ENCODE data around the gene TLR6. TPM values are rescaled to one million over a fixed set of nuclear protein-coding genes. Genes with fewer than 3 reads are reported as not detected.
"Not testable (repeated sequence)": the region's sequence is repeated elsewhere in the genome, so short reads cannot be mapped to it uniquely, and the experiment has no call there.

The TLR6 gene
- total RNA-seq, 1 donor from 2014 or later = 1.7 TPM

DNA sequence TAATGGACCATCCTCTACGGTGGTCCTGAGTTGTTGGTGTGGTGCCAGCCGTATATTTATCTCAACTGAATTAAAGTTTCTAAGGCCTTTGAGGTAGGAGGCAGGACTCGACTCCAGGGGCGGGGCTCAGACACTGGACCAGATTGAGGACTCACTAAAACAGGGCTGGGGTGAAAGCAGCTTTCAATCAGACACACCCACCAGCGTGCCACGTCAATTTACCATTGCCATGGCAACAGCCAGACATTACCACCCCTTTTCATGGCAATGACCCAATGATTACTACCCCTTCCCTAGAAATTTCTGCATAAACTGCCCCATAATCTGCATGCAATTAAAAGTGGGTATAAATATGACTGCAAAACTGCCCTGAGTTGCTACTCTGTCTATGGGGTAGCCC lies 45.3 kb downstream of the TLR6 start:
- intact Hi-C loops (cut with micrococcal nuclease) = no loop called here
- Mint-ChIP-seq H3K9me3 (peaks cover 10% of the 10 kb centered on the region), H3K27me3 (ENCODE audit: insufficient read depth) (no peaks in the 10 kb centered on the region), H3K4me3 (no peak overlapping the region), H3K4me1 (ENCODE audit: low read depth) (peaks cover 17% of the 10 kb centered on the region), H3K27ac (no peak overlapping the region), H3K36me3 (ENCODE audit: low read depth) (peaks cover 17% of the 10 kb centered on the region)
- DNase-seq (ENCODE audit: low spot score) = no peak

GRCh38 chr4:38807462-38807861 lies 49.2 kb downstream of the TLR6 start:
- H3K9me3 Mint-ChIP-seq; intact Hi-C loops (cut with micrococcal nuclease); H3K27ac Mint-ChIP-seq; H3K4me3 Mint-ChIP-seq; DNase-seq (ENCODE audit: low spot score); H3K27me3 Mint-ChIP-seq (ENCODE audit: insufficient read depth): not testable (repeated sequence)
- H3K36me3 Mint-ChIP-seq (ENCODE audit: low read depth) = peaks cover 15% of the 10 kb centered on the region
- H3K4me1 Mint-ChIP-seq (ENCODE audit: low read depth) = peaks cover 34% of the 10 kb centered on the region

DNA sequence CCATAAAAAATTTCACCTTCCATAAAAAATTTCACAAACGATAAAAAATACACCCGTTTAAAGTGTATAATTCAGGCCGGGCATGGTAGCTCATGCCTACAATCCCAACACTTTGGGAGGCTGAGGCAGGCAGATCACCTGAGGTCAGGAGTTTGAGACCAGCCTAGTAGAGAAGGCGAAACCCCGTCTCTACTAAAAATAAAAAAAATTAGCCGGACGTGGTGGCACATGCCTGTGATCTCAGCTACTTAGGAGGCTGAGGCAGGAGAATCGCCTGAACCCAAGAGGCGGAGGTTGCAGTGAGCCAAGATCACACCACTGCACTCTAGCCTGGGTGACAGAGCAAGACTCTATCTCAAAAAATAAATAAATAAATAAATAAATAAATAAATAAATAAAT lies 50.4 kb downstream of the TLR6 start:
- Mint-ChIP-seq H3K4me1 (ENCODE audit: low read depth) (peaks cover 38% of the 10 kb centered on the region), H3K9me3 (peaks cover 20% of the 10 kb centered on the region), H3K36me3 (ENCODE audit: low read depth) (peaks cover 25% of the 10 kb centered on the region)
- H3K27ac Mint-ChIP-seq; intact Hi-C loops (cut with micrococcal nuclease); H3K4me3 Mint-ChIP-seq; DNase-seq (ENCODE audit: low spot score); H3K27me3 Mint-ChIP-seq (ENCODE audit: insufficient read depth): not testable (repeated sequence)

GRCh38 chr4:38805530-38806145 lies 51.0 kb downstream of the TLR6 start:
- Mint-ChIP-seq H3K9me3 (peaks cover 26% of the 10 kb centered on the region), H3K27me3 (ENCODE audit: insufficient read depth) (no peaks in the 10 kb centered on the region), H3K4me3 (peak overlapping the region; percentile 81), H3K36me3 (ENCODE audit: low read depth) (peaks cover 31% of the 10 kb centered on the region), H3K27ac (peak overlapping the region; percentile 87), H3K4me1 (ENCODE audit: low read depth) (peaks cover 38% of the 10 kb centered on the region)
- intact Hi-C loops (cut with micrococcal nuclease) = loop anchor here (1.0 to 2.0 kb wide), 3 partner anchors 32 to 675 kb away; no protein-coding TSS in a partner anchor
- DNase-seq (ENCODE audit: low spot score) = no peak

DNA sequence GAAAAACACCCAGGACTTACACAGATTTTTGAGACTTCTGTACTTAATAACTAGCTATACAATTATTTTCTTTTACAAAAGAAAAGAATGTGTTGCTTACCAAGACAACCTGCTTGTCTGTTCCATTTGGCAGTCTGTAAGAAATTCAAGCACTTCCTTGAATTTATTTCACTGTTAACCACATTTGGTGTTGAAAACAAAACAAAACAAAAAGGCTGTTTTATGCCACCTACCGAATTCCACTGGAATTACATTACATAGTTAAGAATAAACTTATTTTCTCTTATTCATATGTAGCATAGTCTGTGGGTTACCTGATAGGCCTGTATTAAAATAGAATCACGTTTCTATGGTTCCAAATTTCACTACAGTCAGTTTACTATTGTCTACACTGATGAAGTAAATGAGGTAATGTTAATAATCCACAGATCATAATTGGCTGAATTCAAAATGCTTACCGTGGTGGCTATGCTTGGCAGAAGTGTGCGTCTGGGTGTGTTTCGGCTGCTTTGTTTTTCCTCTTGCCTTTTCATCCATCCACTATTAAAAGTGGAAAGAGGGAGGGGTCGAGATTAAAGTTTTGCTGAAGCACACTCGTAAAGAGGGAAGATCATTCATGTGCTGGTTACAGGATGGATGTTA lies 51.8 kb downstream of the TLR6 start, which contains the start of gene TLR1:
TSS of gene TLR1 (minus strand) at position 138 of the 642 bp plus-strand sequence. CDS start 5,960 bp downstream, outside the sequence.
- DNase-seq (ENCODE audit: low spot score) = no peak
- intact Hi-C loops (cut with micrococcal nuclease) = loop anchor here (1.0 to 5.0 kb wide), 12 partner anchors 9 to 674 kb away; partner anchors contain the start of gene TLR6
- Mint-ChIP-seq H3K4me3 (peak within 1 kb of the TSS; percentile 81), H3K36me3 (ENCODE audit: low read depth) (peaks cover 39% of the 10 kb centered on the region), H3K27me3 (ENCODE audit: insufficient read depth) (no peaks in the 10 kb centered on the region), H3K9me3 (peaks cover 35% of the 10 kb centered on the region), H3K4me1 (ENCODE audit: low read depth) (peaks cover 38% of the 10 kb centered on the region), H3K27ac (peak within 1 kb of the TSS; percentile 87)

DNA sequence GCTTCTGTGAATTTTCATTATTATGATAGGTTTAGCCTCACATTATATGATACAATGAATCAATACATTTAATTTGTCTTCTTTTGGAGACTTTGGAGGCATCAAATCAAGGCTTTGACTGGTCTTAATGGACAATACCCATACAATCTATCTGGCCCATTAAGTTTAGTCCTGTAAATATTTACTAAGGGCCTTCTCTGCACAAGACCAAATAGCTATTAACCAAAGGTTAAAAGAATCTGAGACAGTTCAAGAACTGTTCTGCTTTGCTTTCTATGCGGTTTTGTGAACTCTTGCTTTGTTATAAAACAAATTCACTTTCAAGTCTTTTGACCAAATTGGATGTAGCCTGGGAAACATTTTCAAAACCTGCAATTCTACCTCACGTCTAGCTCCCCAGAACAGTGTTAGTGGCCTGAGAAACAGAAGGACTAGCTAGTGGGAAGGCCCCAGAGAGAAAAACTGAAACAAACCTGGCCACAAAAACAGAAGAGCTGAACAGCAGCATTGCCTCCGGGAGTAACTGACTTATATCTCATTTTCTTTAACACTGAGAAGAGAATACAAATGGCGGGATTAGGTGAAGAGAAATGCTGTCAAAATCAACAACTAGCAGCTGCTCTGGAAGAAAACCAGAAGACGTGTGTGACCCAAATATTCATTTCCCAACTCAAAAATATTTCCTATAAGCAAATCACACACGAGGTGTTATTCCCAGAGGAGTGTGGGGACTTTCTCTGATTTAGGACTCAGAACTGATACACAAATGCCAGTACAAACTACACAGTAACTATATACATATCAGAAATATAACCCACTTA lies 52.6 kb downstream of the TLR6 start:
- peak overlapping the region; percentile 87 for H3K27ac Mint-ChIP-seq
- H3K9me3 Mint-ChIP-seq = peaks cover 40% of the 10 kb centered on the region
- peaks cover 47% of the 10 kb centered on the region for H3K36me3 Mint-ChIP-seq (ENCODE audit: low read depth)
- H3K4me3 Mint-ChIP-seq = peak overlapping the region; percentile 81
- peaks cover 38% of the 10 kb centered on the region for H3K4me1 Mint-ChIP-seq (ENCODE audit: low read depth)
- no peak for DNase-seq (ENCODE audit: low spot score)
- no peaks in the 10 kb centered on the region for H3K27me3 Mint-ChIP-seq (ENCODE audit: insufficient read depth)
- intact Hi-C loops (cut with micrococcal nuclease) = loop anchor here (1.0 to 5.0 kb wide), 11 partner anchors 9 to 673 kb away; partner anchors contain the start of gene TLR6

- intact Hi-C loops (cut with micrococcal nuclease) = loop anchor here (5.0 kb wide), 1 partner anchor 180 kb away; no protein-coding TSS in a partner anchor
- DNase-seq (ENCODE audit: low spot score) = no peak
- Mint-ChIP-seq H3K9me3 (peaks cover 49% of the 10 kb centered on the region), H3K27me3 (ENCODE audit: insufficient read depth) (no peaks in the 10 kb centered on the region), H3K4me3 (peak overlapping the region; percentile 37), H3K27ac (no peak overlapping the region), H3K36me3 (ENCODE audit: low read depth) (peaks cover 60% of the 10 kb centered on the region), H3K4me1 (ENCODE audit: low read depth) (peaks cover 38% of the 10 kb centered on the region)
These were observed 53.9 kb downstream of the TLR6 start for GRCh38 chr4:38802561-38803355.

DNA sequence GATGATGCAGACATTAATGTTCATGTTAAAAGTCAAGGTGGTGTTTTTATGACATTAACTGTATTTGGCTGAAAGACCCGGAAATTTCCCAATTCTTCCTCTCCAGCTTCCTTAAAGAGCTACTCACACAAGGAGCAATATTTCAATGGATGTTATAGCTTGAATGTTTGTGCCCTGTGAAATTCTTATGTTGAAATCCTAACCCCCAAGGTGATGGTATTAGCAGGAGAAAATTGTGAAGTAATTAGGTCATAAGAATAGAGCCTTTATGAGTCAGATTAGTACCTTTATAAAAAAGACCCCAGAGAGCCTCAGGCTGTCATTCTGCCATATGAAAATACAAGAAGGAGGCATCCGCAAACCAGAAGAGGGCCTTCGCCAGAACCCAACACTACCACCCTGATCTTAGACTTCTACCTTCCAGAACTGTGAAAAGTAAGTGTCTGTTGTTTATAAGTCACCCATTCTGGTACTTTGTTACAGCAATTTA lies 55.6 kb downstream of the TLR6 start:
- Mint-ChIP-seq H3K27me3 (ENCODE audit: insufficient read depth) (no peaks in the 10 kb centered on the region), H3K36me3 (ENCODE audit: low read depth) (peaks cover 72% of the 10 kb centered on the region), H3K4me1 (ENCODE audit: low read depth) (peaks cover 36% of the 10 kb centered on the region), H3K9me3 (peaks cover 62% of the 10 kb centered on the region), H3K27ac (no peak overlapping the region), H3K4me3 (no peak overlapping the region)
- intact Hi-C loops (cut with micrococcal nuclease) = loop anchor here (5.0 kb wide), 1 partner anchor 181 kb away; no protein-coding TSS in a partner anchor
- DNase-seq (ENCODE audit: low spot score) = no peak

DNA sequence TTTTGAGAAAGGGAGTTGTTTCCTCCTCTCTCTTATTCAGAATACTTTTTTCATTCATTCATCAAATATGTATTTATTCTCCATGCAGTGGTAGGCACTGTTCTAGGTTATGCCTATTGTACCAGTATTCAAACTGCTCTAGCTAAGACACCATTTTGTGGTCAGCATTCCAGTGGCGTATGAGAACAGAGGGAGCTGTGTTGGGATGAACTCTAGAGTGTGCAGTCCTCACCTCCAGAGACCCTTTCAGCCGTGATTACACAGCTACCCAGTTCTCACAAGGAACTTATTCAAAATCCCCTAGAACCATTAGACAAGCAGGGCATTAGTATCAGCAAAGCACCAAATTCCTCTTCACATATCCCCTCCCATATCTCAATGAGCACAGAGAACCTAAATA lies 56.3 kb downstream of the TLR6 start:
- Mint-ChIP-seq H3K9me3 (peaks cover 68% of the 10 kb centered on the region), H3K27ac (no peak overlapping the region), H3K4me3 (no peak overlapping the region), H3K36me3 (ENCODE audit: low read depth) (peaks cover 73% of the 10 kb centered on the region), H3K4me1 (ENCODE audit: low read depth) (peaks cover 30% of the 10 kb centered on the region), H3K27me3 (ENCODE audit: insufficient read depth) (no peaks in the 10 kb centered on the region)
- DNase-seq (ENCODE audit: low spot score) = no peak
- intact Hi-C loops (cut with micrococcal nuclease) = loop anchor here (5.0 kb wide), 1 partner anchor 182 kb away; no protein-coding TSS in a partner anchor

- peaks cover 84% of the 10 kb centered on the region for H3K9me3 Mint-ChIP-seq
These were observed 61.5 kb downstream of the TLR6 start for GRCh38 chr4:38795087-38795486.

DNA sequence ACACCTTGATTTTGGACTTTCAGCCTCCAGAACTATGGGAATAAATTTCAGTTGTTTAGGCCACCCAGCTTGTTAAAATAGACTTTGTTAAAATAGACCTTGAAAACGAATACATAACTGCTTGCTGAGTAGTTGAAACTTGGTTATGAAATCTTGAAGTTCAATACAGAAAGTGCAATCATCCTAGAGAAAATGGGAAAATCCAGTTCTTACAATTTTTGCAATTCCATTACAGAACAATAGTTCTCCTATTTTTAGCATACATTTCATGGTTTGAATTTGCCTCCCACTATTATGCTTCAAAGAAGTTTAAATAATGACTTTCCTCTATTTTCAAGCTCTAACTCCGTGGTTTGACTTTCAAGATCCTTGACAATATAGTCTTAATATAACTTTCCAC lies 62.6 kb downstream of the TLR6 start:
- intact Hi-C loops (cut with micrococcal nuclease) = no loop called here
- Mint-ChIP-seq H3K9me3 (peaks cover 79% of the 10 kb centered on the region), H3K36me3 (ENCODE audit: low read depth) (peaks cover 68% of the 10 kb centered on the region), H3K27ac (no peak overlapping the region), H3K4me1 (ENCODE audit: low read depth) (peaks cover 20% of the 10 kb centered on the region), H3K27me3 (ENCODE audit: insufficient read depth) (no peaks in the 10 kb centered on the region), H3K4me3 (no peak overlapping the region)
- no peak for DNase-seq (ENCODE audit: low spot score)

More at GRCh38 chr4:38795087-38795486, 61.5 kb downstream of the TLR6 start:
- Mint-ChIP-seq H3K4me1 (ENCODE audit: low read depth) (peaks cover 20% of the 10 kb centered on the region), H3K27me3 (ENCODE audit: insufficient read depth) (no peaks in the 10 kb centered on the region), H3K27ac (no peak overlapping the region), H3K4me3 (no peak overlapping the region), H3K36me3 (ENCODE audit: low read depth) (peaks cover 76% of the 10 kb centered on the region)
- no peak for DNase-seq (ENCODE audit: low spot score)
- intact Hi-C loops (cut with micrococcal nuclease) = no loop called here

GRCh38 chr4:38791010-38791409 lies 65.6 kb downstream of the TLR6 start:
- Mint-ChIP-seq H3K4me3 (peak overlapping the region; percentile 11), H3K4me1 (ENCODE audit: low read depth) (peaks cover 24% of the 10 kb centered on the region), H3K9me3 (peaks cover 62% of the 10 kb centered on the region), H3K36me3 (ENCODE audit: low read depth) (peaks cover 44% of the 10 kb centered on the region), H3K27me3 (ENCODE audit: insufficient read depth) (no peaks in the 10 kb centered on the region), H3K27ac (peak overlapping the region; percentile 82)
- DNase-seq (ENCODE audit: low spot score) = no peak
- intact Hi-C loops (cut with micrococcal nuclease) = loop anchor here (1.0 kb wide), 1 partner anchor 13 kb away; the partner anchor contains the start of gene TLR1
